ENCODE data around the gene LRBA. TPM values are rescaled to one million over a fixed set of nuclear protein-coding genes. Genes with fewer than 3 reads are reported as not detected.
"Not testable (repeated sequence)": the region's sequence is repeated elsewhere in the genome, so short reads cannot be mapped to it uniquely, and the experiment has no call there.

LRBA gene
- total RNA-seq, 2 donors from 2014 or later: 50.1 to 59.9 TPM

- intact Hi-C loops (cut with DNase I): no loop called here
- no peaks in the 10 kb centered on the region for H3K9me3 ChIP-seq
These were observed 624.6 kb downstream of the LRBA start for GRCh38 chr4:150390531-150390910.

GRCh38 chr4:150389896-150390530 is 625.1 kb downstream of the LRBA start:
- DNase-seq (no peak), ATAC-seq (peak; percentile 71)
- Histone ChIP-seq H3K9me3 (no peaks in the 10 kb centered on the region), H3K4me3 (no peak overlapping the region), H3K27ac (peak overlapping the region in 1 of 4 donors; percentile 44), H3K4me1 (no peaks in the 10 kb centered on the region), H3K27me3 (no peaks in the 10 kb centered on the region), H3K36me3 (replicated peaks in 1 of 2; ENCODE audit: insufficient read depth in 1 of 2, low read depth in 2 of 2) (no peaks in the 10 kb centered on the region)
- intact Hi-C loops (cut with DNase I): no loop called here
- no peak for TF ChIP-seq CTCF (IDR thresholded peaks at IDR 0.05)
- TF ChIP-seq POLR2A (IDR thresholded peaks at IDR 0.05): no peak
- WGBS, 2 donors: 18 to 28% methylated on average over 2 of the region's 2 CpGs

More at GRCh38 chr4:150390531-150390910, 624.6 kb downstream of the LRBA start:
- Histone ChIP-seq H3K36me3 (replicated peaks in 1 of 2; ENCODE audit: insufficient read depth in 1 of 2, low read depth in 2 of 2) (no peaks in the 10 kb centered on the region), H3K27me3 (no peaks in the 10 kb centered on the region), H3K27ac (peak overlapping the region in 1 of 4 donors; percentile 44), H3K4me3 (no peak overlapping the region), H3K4me1 (no peaks in the 10 kb centered on the region)
- no peak for ATAC-seq
- no peak for DNase-seq
- TF ChIP-seq POLR2A (IDR thresholded peaks at IDR 0.05): no peak
- no peak for TF ChIP-seq CTCF (IDR thresholded peaks at IDR 0.05)

GRCh38 chr4:150387981-150388380 is 627.1 kb downstream of the LRBA start:
- Histone ChIP-seq H3K36me3 (replicated peaks in 1 of 2; ENCODE audit: insufficient read depth in 1 of 2, low read depth in 2 of 2) (no peaks in the 10 kb centered on the region), H3K27me3 (no peaks in the 10 kb centered on the region), H3K4me1 (no peaks in the 10 kb centered on the region), H3K4me3 (no peak overlapping the region), H3K9me3 (no peaks in the 10 kb centered on the region), H3K27ac (no peak overlapping the region)
- 92 to 94% methylated on average over 4 of the region's 4 CpGs for WGBS, 2 donors
- DNase-seq: no peak
- TF ChIP-seq POLR2A (IDR thresholded peaks at IDR 0.05) (no peak), CTCF (IDR thresholded peaks at IDR 0.05) (no peak)
- intact Hi-C loops (cut with DNase I): no loop called here
- no peak for ATAC-seq

GRCh38 chr4:150386415-150386814 is 628.7 kb downstream of the LRBA start:
- 92 to 98% methylated on average over 2 of the region's 2 CpGs for WGBS, 2 donors
- H3K27ac ChIP-seq; DNase-seq; H3K9me3 ChIP-seq; H3K36me3 ChIP-seq (replicated peaks in 1 of 2; ENCODE audit: insufficient read depth in 1 of 2, low read depth in 2 of 2); H3K4me1 ChIP-seq; H3K4me3 ChIP-seq; intact Hi-C loops (cut with DNase I); H3K27me3 ChIP-seq; ATAC-seq: not testable (repeated sequence)

- DNase-seq (peak in 2 of 4 donors; percentile 9 to 25), ATAC-seq (no peak)
- Histone ChIP-seq H3K9me3 (no peaks in the 10 kb centered on the region), H3K4me3 (no peak overlapping the region), H3K27me3 (no peaks in the 10 kb centered on the region), H3K36me3 (replicated peaks in 1 of 2; ENCODE audit: insufficient read depth in 1 of 2, low read depth in 2 of 2) (no peaks in the 10 kb centered on the region), H3K4me1 (no peaks in the 10 kb centered on the region), H3K27ac (no peak overlapping the region)
- 74 to 91% methylated on average over 2 of the region's 2 CpGs for WGBS, 2 donors
- intact Hi-C loops (cut with DNase I): no loop called here
- TF ChIP-seq CTCF (IDR thresholded peaks at IDR 0.05) (no peak), POLR2A (IDR thresholded peaks at IDR 0.05) (no peak)
These were observed 629.5 kb downstream of the LRBA start for GRCh38 chr4:150385606-150386005.

All from body of pancreas (tissue), 4 donors.